Measurements from ENCODE around the gene NMB.

The NMB gene

GRCh38 chr15:84657748-84658079 lies 285 bp downstream of the NMB start:
- Histone ChIP-seq H3K4me3 (ENCODE audit: control insufficient read depth in 1 of 7, extremely low read depth in 1 of 7, insufficient read depth in 4 of 7, low read depth in 2 of 7, low read length in 6 of 7) (peak overlapping the region; percentile 30 to 82 (median 65)), H3K27ac (ENCODE audit: insufficient read depth in 1 of 2, low read depth in 1 of 2, low read length in 2 of 2, poor library complexity in 1 of 2, severe bottlenecking in 2 of 2) (peak overlapping the region in 1 of 2 experiments; percentile 3), H3K4me1 (ENCODE audit: control extremely low read depth in 1 of 4, control insufficient read depth in 4 of 4, insufficient read depth in 4 of 4, low read length in 3 of 4) (peaks cover 9 to 42% (median 28%) of the 10 kb centered on the region in 4 experiments), H3K36me3 (ENCODE audit: control insufficient read depth in 4 of 4, insufficient read depth in 4 of 4, low read length in 3 of 4) (peaks cover 0 to 2% (median under 1%) of the 10 kb centered on the region in 4 experiments), H3K27me3 (replicated peaks in 2 of 5; ENCODE audit: control insufficient read depth in 4 of 5, insufficient read depth in 5 of 5, low read length in 4 of 5) (no peaks in the 10 kb centered on the region), H3K9me3 (ENCODE audit: control extremely low read depth in 1 of 5, control insufficient read depth in 4 of 5, insufficient read depth in 2 of 5, low read depth in 1 of 5, low read length in 4 of 5) (no peaks in the 10 kb centered on the region)
- DNase-seq: no peak
- 35% methylated on average over 16 of the region's 17 CpGs for WGBS (ENCODE audit: insufficient coverage)
- ChIA-PET CTCF (interaction anchor here (1.2 to 5.0 kb wide), 4 partner anchors 26 to 58 kb away, joined by 3 to 28 read pairs (median 6); partner anchors contain the start of gene ZSCAN2), POLR2A (interaction anchor here (0.6 kb wide), 1 partner anchor 41 kb away, joined by 3 read pairs; no protein-coding TSS in a partner anchor)

- DNase-seq: peak in 1 of 3 donors; percentile 7
- WGBS (ENCODE audit: insufficient coverage): 95% methylated on average over 5 of the region's 7 CpGs
- no peak overlapping the region for H3K27ac ChIP-seq (ENCODE audit: insufficient read depth in 1 of 2, low read depth in 1 of 2, low read length in 2 of 2, poor library complexity in 1 of 2, severe bottlenecking in 2 of 2)
- no peaks in the 10 kb centered on the region for H3K9me3 ChIP-seq (ENCODE audit: control extremely low read depth in 1 of 5, control insufficient read depth in 4 of 5, insufficient read depth in 2 of 5, low read depth in 1 of 5, low read length in 4 of 5)
- H3K4me3 ChIP-seq (ENCODE audit: control insufficient read depth in 1 of 7, extremely low read depth in 1 of 7, insufficient read depth in 4 of 7, low read depth in 2 of 7, low read length in 6 of 7): no peak overlapping the region
- CTCF ChIA-PET: interaction anchor here (1.2 to 5.0 kb wide), 5 partner anchors 39 to 271 kb away, joined by 3 to 28 read pairs (median 8); partner anchors contain the start of gene ZSCAN2
- peaks cover 14 to 44% (median 31%) of the 10 kb centered on the region in 4 experiments for H3K4me1 ChIP-seq (ENCODE audit: control extremely low read depth in 1 of 4, control insufficient read depth in 4 of 4, insufficient read depth in 4 of 4, low read length in 3 of 4)
- POLR2A ChIA-PET: no interaction called here
- no peaks in the 10 kb centered on the region for H3K27me3 ChIP-seq (replicated peaks in 2 of 5; ENCODE audit: control insufficient read depth in 4 of 5, insufficient read depth in 5 of 5, low read length in 4 of 5)
- peaks cover 0 to 6% (median 3%) of the 10 kb centered on the region in 4 experiments for H3K36me3 ChIP-seq (ENCODE audit: control insufficient read depth in 4 of 4, insufficient read depth in 4 of 4, low read length in 3 of 4)
Observed at GRCh38 chr15:84656972-84657371, 1.0 kb downstream of the NMB start.

GRCh38 chr15:84654689-84655453 lies 3.1 kb downstream of the NMB start:
- POLR2A ChIA-PET: interaction anchor here (0.8 kb wide), 2 partner anchors 8 to 61 kb away, joined by 4 read pairs; partner anchors contain the start of gene SEC11A
- CTCF ChIA-PET: interaction anchor here (0.7 to 5.0 kb wide), 15 partner anchors 9 to 356 kb away, joined by 3 to 28 read pairs (median 3); partner anchors contain the start of genes ALPK3, SEC11A and ZSCAN2

GRCh38 chr15:84653910-84654688 lies 3.9 kb downstream of the NMB start, which contains the start of gene WDR73:
Gene WDR73 (minus strand): TSS chr15:84654283. CDS start chr15:84654274, 9 bp downstream.
- ChIA-PET POLR2A (interaction anchor here (0.6 to 0.8 kb wide), 4 partner anchors 9 to 83 kb away, joined by 3 to 4 read pairs (median 4); partner anchors contain the start of gene SEC11A), CTCF (interaction anchor here (0.7 to 5.0 kb wide), 18 partner anchors 9 to 356 kb away, joined by 3 to 28 read pairs (median 3); partner anchors contain the start of genes SEC11A and ZSCAN2)
- DNase-seq: peak; percentile 96 to 98 (median 98)
- Histone ChIP-seq H3K27ac (ENCODE audit: insufficient read depth in 1 of 2, low read depth in 1 of 2, low read length in 2 of 2, poor library complexity in 1 of 2, severe bottlenecking in 2 of 2) (peak within 1 kb of the TSS; percentile 94 to 96), H3K36me3 (ENCODE audit: control insufficient read depth in 4 of 4, insufficient read depth in 4 of 4, low read length in 3 of 4) (peaks cover 3 to 22% (median 13%) of the 10 kb centered on the region in 4 experiments), H3K4me3 (ENCODE audit: control insufficient read depth in 1 of 7, extremely low read depth in 1 of 7, insufficient read depth in 4 of 7, low read depth in 2 of 7, low read length in 6 of 7) (peak within 1 kb of the TSS; percentile 49 to 97 (median 89)), H3K27me3 (replicated peaks in 2 of 5; ENCODE audit: control insufficient read depth in 4 of 5, insufficient read depth in 5 of 5, low read length in 4 of 5) (no peaks in the 10 kb centered on the region), H3K9me3 (ENCODE audit: control extremely low read depth in 1 of 5, control insufficient read depth in 4 of 5, insufficient read depth in 2 of 5, low read depth in 1 of 5, low read length in 4 of 5) (no peaks in the 10 kb centered on the region), H3K4me1 (ENCODE audit: control extremely low read depth in 1 of 4, control insufficient read depth in 4 of 4, insufficient read depth in 4 of 4, low read length in 3 of 4) (peaks cover 14 to 41% (median 32%) of the 10 kb centered on the region in 4 experiments)
- under 1% methylated on average over 44 of the region's 49 CpGs for WGBS (ENCODE audit: insufficient coverage)

More at GRCh38 chr15:84654689-84655453, 3.1 kb downstream of the NMB start:
- Histone ChIP-seq H3K4me3 (ENCODE audit: control insufficient read depth in 1 of 7, extremely low read depth in 1 of 7, insufficient read depth in 4 of 7, low read depth in 2 of 7, low read length in 6 of 7) (peak overlapping the region; percentile 13 to 97 (median 89)), H3K36me3 (ENCODE audit: control insufficient read depth in 4 of 4, insufficient read depth in 4 of 4, low read length in 3 of 4) (peaks cover 3 to 16% (median 10%) of the 10 kb centered on the region in 4 experiments), H3K27ac (ENCODE audit: insufficient read depth in 1 of 2, low read depth in 1 of 2, low read length in 2 of 2, poor library complexity in 1 of 2, severe bottlenecking in 2 of 2) (peak overlapping the region; percentile 94 to 96), H3K4me1 (ENCODE audit: control extremely low read depth in 1 of 4, control insufficient read depth in 4 of 4, insufficient read depth in 4 of 4, low read length in 3 of 4) (peaks cover 14 to 44% (median 32%) of the 10 kb centered on the region in 4 experiments), H3K9me3 (ENCODE audit: control extremely low read depth in 1 of 5, control insufficient read depth in 4 of 5, insufficient read depth in 2 of 5, low read depth in 1 of 5, low read length in 4 of 5) (no peaks in the 10 kb centered on the region), H3K27me3 (replicated peaks in 2 of 5; ENCODE audit: control insufficient read depth in 4 of 5, insufficient read depth in 5 of 5, low read length in 4 of 5) (no peaks in the 10 kb centered on the region)
- DNase-seq: peak; percentile 90 to 93 (median 92)
- WGBS (ENCODE audit: insufficient coverage): 6% methylated on average over 19 of the region's 19 CpGs

GRCh38 chr15:84653584-84653909 lies 4.5 kb downstream of the NMB start:
- H3K4me1 ChIP-seq (ENCODE audit: control extremely low read depth in 1 of 4, control insufficient read depth in 4 of 4, insufficient read depth in 4 of 4, low read length in 3 of 4): peaks cover 14 to 36% (median 27%) of the 10 kb centered on the region in 4 experiments
- ChIA-PET POLR2A (interaction anchor here (0.6 to 0.8 kb wide), 2 partner anchors 27 to 63 kb away, joined by 3 to 4 read pairs; partner anchors contain the start of gene SEC11A), CTCF (interaction anchor here (0.7 to 5.0 kb wide), 19 partner anchors 10 to 274 kb away, joined by 3 to 28 read pairs (median 3); partner anchors contain the start of genes SEC11A and ZSCAN2)
- H3K4me3 ChIP-seq (ENCODE audit: control insufficient read depth in 1 of 7, extremely low read depth in 1 of 7, insufficient read depth in 4 of 7, low read depth in 2 of 7, low read length in 6 of 7): peak overlapping the region; percentile 49 to 97 (median 89)
- peaks cover 4 to 27% (median 16%) of the 10 kb centered on the region in 4 experiments for H3K36me3 ChIP-seq (ENCODE audit: control insufficient read depth in 4 of 4, insufficient read depth in 4 of 4, low read length in 3 of 4)
- H3K27me3 ChIP-seq (replicated peaks in 2 of 5; ENCODE audit: control insufficient read depth in 4 of 5, insufficient read depth in 5 of 5, low read length in 4 of 5): no peaks in the 10 kb centered on the region
- no peak for DNase-seq
- no peaks in the 10 kb centered on the region for H3K9me3 ChIP-seq (ENCODE audit: control extremely low read depth in 1 of 5, control insufficient read depth in 4 of 5, insufficient read depth in 2 of 5, low read depth in 1 of 5, low read length in 4 of 5)
- WGBS (ENCODE audit: insufficient coverage): 26% methylated on average over 7 of the region's 7 CpGs
- H3K27ac ChIP-seq (ENCODE audit: insufficient read depth in 1 of 2, low read depth in 1 of 2, low read length in 2 of 2, poor library complexity in 1 of 2, severe bottlenecking in 2 of 2): peak overlapping the region; percentile 94 to 96

GRCh38 chr15:84649706-84650105 lies 8.3 kb downstream of the NMB start:
- H3K9me3 ChIP-seq (ENCODE audit: control extremely low read depth in 1 of 5, control insufficient read depth in 4 of 5, insufficient read depth in 2 of 5, low read depth in 1 of 5, low read length in 4 of 5): no peaks in the 10 kb centered on the region
- CTCF ChIA-PET: interaction anchor here (0.7 kb wide), 1 partner anchor 57 kb away, joined by 3 read pairs; no protein-coding TSS in a partner anchor
- H3K4me1 ChIP-seq (ENCODE audit: control extremely low read depth in 1 of 4, control insufficient read depth in 4 of 4, insufficient read depth in 4 of 4, low read length in 3 of 4): peaks cover 8 to 21% (median 13%) of the 10 kb centered on the region in 4 experiments
- no peak overlapping the region for H3K27ac ChIP-seq (ENCODE audit: insufficient read depth in 1 of 2, low read depth in 1 of 2, low read length in 2 of 2, poor library complexity in 1 of 2, severe bottlenecking in 2 of 2)
- H3K36me3 ChIP-seq (ENCODE audit: control insufficient read depth in 4 of 4, insufficient read depth in 4 of 4, low read length in 3 of 4): peaks cover 20 to 62% (median 45%) of the 10 kb centered on the region in 4 experiments
- H3K4me3 ChIP-seq (ENCODE audit: control insufficient read depth in 1 of 7, extremely low read depth in 1 of 7, insufficient read depth in 4 of 7, low read depth in 2 of 7, low read length in 6 of 7): no peak overlapping the region
- POLR2A ChIA-PET: no interaction called here
- DNase-seq: no peak
- 100% methylated on average over 1 of the region's 2 CpGs for WGBS (ENCODE audit: insufficient coverage)
- H3K27me3 ChIP-seq (replicated peaks in 2 of 5; ENCODE audit: control insufficient read depth in 4 of 5, insufficient read depth in 5 of 5, low read length in 4 of 5): no peaks in the 10 kb centered on the region

Measured in common myeloid progenitor, CD34-positive (primary cell).